Endothelial cell of hepatic sinusoid (primary cell): ENCODE measurements around the gene NCF2.
"Not testable (repeated sequence)": the region's sequence is repeated elsewhere in the genome, so short reads cannot be mapped to it uniquely, and the experiment has no call there.

Experiments used
- in situ Hi-C: cut with HindIII; loops from 2 replicates; pipeline ENCODE4 v1.10.0; 2017; ENCODE audit warnings: low sequenced_read_pairs

NCF2 gene

GRCh38 chr1:183590244-183591191, at the start of gene NCF2:
TSS of gene NCF2 (minus strand) at chr1:183590459. CDS start at chr1:183590329, 130 bp downstream.
- in situ Hi-C loops, result loop anchor here (10.0 kb wide), 1 partner anchor 346 kb away; no protein-coding TSS in a partner anchor

GRCh38 chr1:183638649-183639387, 48.6 kb upstream of the NCF2 start:
- in situ Hi-C loops, result no loop called here

GRCh38 chr1:183636783-183637182, 46.5 kb upstream of the NCF2 start:
- in situ Hi-C loops, result no loop called here

- in situ Hi-C loops, result no loop called here
Observed at GRCh38 chr1:183636334-183636682, 46.0 kb upstream of the NCF2 start.

- in situ Hi-C loops, result no loop called here
Observed at GRCh38 chr1:183635606-183636333, 45.5 kb upstream of the NCF2 start, which contains the start of gene ARPC5. TSS of gene ARPC5 (minus strand) at chr1:183635783. CDS start at chr1:183635659, 124 bp downstream.

- in situ Hi-C loops, result no loop called here
Observed at GRCh38 chr1:183635099-183635605, 44.9 kb upstream of the NCF2 start.

- in situ Hi-C loops, result no loop called here
Observed at GRCh38 chr1:183634429-183635065, 44.3 kb upstream of the NCF2 start.

GRCh38 chr1:183633676-183634343, 43.6 kb upstream of the NCF2 start:
- in situ Hi-C loops, result no loop called here

- in situ Hi-C loops, result no loop called here
Observed at GRCh38 chr1:183632964-183633363, 42.7 kb upstream of the NCF2 start.

- in situ Hi-C loops, result no loop called here
Observed at GRCh38 chr1:183632114-183632513, 41.9 kb upstream of the NCF2 start.

GRCh38 chr1:183630748-183631147, 40.5 kb upstream of the NCF2 start:
- in situ Hi-C loops, result no loop called here

- in situ Hi-C loops, result no loop called here
Observed at GRCh38 chr1:183628537-183628936, 38.3 kb upstream of the NCF2 start.

GRCh38 chr1:183626236-183626635, 36.0 kb upstream of the NCF2 start:
- in situ Hi-C loops, result not testable (repeated sequence)

- in situ Hi-C loops, result no loop called here
Observed at GRCh38 chr1:183622884-183623785, 32.9 kb upstream of the NCF2 start.

GRCh38 chr1:183622013-183622412, 31.8 kb upstream of the NCF2 start:
- in situ Hi-C loops, result no loop called here

GRCh38 chr1:183620311-183620710, 30.1 kb upstream of the NCF2 start:
- in situ Hi-C loops, result no loop called here

GRCh38 chr1:183619781-183620180, 29.5 kb upstream of the NCF2 start:
- in situ Hi-C loops, result no loop called here

- in situ Hi-C loops, result not testable (repeated sequence)
Observed at GRCh38 chr1:183618202-183618601, 27.9 kb upstream of the NCF2 start.

- in situ Hi-C loops, result not testable (repeated sequence)
Observed at GRCh38 chr1:183612975-183613374, 22.7 kb upstream of the NCF2 start.
